ENCODE data around the gene CEBPG.
A peak's percentile ranks its signal among the peaks of the same experiment; 100 is the strongest.

Gene CEBPG

GRCh38 chr19:33400856-33401682 is 27.6 kb downstream of the CEBPG start:
- TF ChIP-seq MYC (IDR thresholded peaks at IDR 0.05; ENCODE audit: low read depth, low read length) = no peak
- no peak for TF ChIP-seq POLR2A (IDR thresholded peaks at IDR 0.05; ENCODE audit: extremely low read depth, insufficient read length)
- TF ChIP-seq CTCF (IDR thresholded peaks at IDR 0.05; ENCODE audit: low read depth, low read length) = no peak
- no peak for TF ChIP-seq MAX (IDR thresholded peaks at IDR 0.05; ENCODE audit: low read depth, low read length)
- DNase-seq (ENCODE audit: low read depth) = no peak
- H3K4me3 ChIP-seq (ENCODE audit: low read depth, low read length) = no peak overlapping the region

- TF ChIP-seq POLR2A (IDR thresholded peaks at IDR 0.05; ENCODE audit: extremely low read depth, insufficient read length) = no peak
- no peak for TF ChIP-seq MYC (IDR thresholded peaks at IDR 0.05; ENCODE audit: low read depth, low read length)
- no peak for TF ChIP-seq MAX (IDR thresholded peaks at IDR 0.05; ENCODE audit: low read depth, low read length)
- TF ChIP-seq CTCF (IDR thresholded peaks at IDR 0.05; ENCODE audit: low read depth, low read length) = no peak
- DNase-seq (ENCODE audit: low read depth) = no peak
- H3K4me3 ChIP-seq (ENCODE audit: low read depth, low read length) = no peak overlapping the region
These were observed 28.3 kb downstream of the CEBPG start for GRCh38 chr19:33401683-33402420.

GRCh38 chr19:33402421-33403220 is 29.1 kb downstream of the CEBPG start:
- H3K4me3 ChIP-seq (ENCODE audit: low read depth, low read length) = no peak overlapping the region
- peak; percentile 28 for DNase-seq (ENCODE audit: low read depth)
- TF ChIP-seq POLR2A (IDR thresholded peaks at IDR 0.05; ENCODE audit: extremely low read depth, insufficient read length) = no peak
- TF ChIP-seq CTCF (IDR thresholded peaks at IDR 0.05; ENCODE audit: low read depth, low read length) = no peak
- no peak for TF ChIP-seq MAX (IDR thresholded peaks at IDR 0.05; ENCODE audit: low read depth, low read length)
- no peak for TF ChIP-seq MYC (IDR thresholded peaks at IDR 0.05; ENCODE audit: low read depth, low read length)

GRCh38 chr19:33403221-33403972 is 29.9 kb downstream of the CEBPG start:
- no peak for DNase-seq (ENCODE audit: low read depth)
- TF ChIP-seq CTCF (IDR thresholded peaks at IDR 0.05; ENCODE audit: low read depth, low read length) (no peak), MYC (IDR thresholded peaks at IDR 0.05; ENCODE audit: low read depth, low read length) (no peak), POLR2A (IDR thresholded peaks at IDR 0.05; ENCODE audit: extremely low read depth, insufficient read length) (no peak), MAX (IDR thresholded peaks at IDR 0.05; ENCODE audit: low read depth, low read length) (no peak)
- H3K4me3 ChIP-seq (ENCODE audit: low read depth, low read length) = no peak overlapping the region

- TF ChIP-seq CTCF (IDR thresholded peaks at IDR 0.05; ENCODE audit: low read depth, low read length) = no peak
- no peak overlapping the region for H3K4me3 ChIP-seq (ENCODE audit: low read depth, low read length)
- DNase-seq (ENCODE audit: low read depth) = no peak
These were observed 30.4 kb downstream of the CEBPG start for GRCh38 chr19:33403973-33404304.
